ENCODE measurements around the gene NRDC.

NRDC gene

GRCh38 chr1:51749151-51749550 is 129.4 kb downstream of the NRDC start:
- H3K36me3 ChIP-seq (ENCODE audit: control insufficient read depth, low read length), result peaks cover 39% of the 10 kb centered on the region
- H4K20me1 ChIP-seq (ENCODE audit: control insufficient read depth, insufficient read depth, low read depth, low read length), result no peaks in the 10 kb centered on the region
- no peaks in the 10 kb centered on the region for H3K4me1 ChIP-seq (ENCODE audit: control insufficient read depth, low read length)
- H3K9me2 ChIP-seq (replicated peaks; ENCODE audit: control insufficient read depth, low read length), result no peaks in the 10 kb centered on the region
- no peak overlapping the region for H3K4me2 ChIP-seq (ENCODE audit: low read length)
- no peak for TF ChIP-seq EZH2phosphoT487 (IDR thresholded peaks at IDR 0.05; ENCODE audit: borderline replicate concordance, low read length)
- TF ChIP-seq CTCF (IDR thresholded peaks at IDR 0.05; ENCODE audit: low read depth, low read length, poor library complexity, severe bottlenecking), result no peak
- H3F3A ChIP-seq (ENCODE audit: control insufficient read depth, insufficient read depth), result no peaks in the 10 kb centered on the region
- no peak overlapping the region for H3K4me3 ChIP-seq (ENCODE audit: low read length)
- H3K9me3 ChIP-seq (ENCODE audit: control insufficient read depth, insufficient read depth, low read length), result no peaks in the 10 kb centered on the region
- H3K27me3 ChIP-seq (ENCODE audit: control insufficient read depth, low read length), result no peaks in the 10 kb centered on the region
- no peak overlapping the region for H3K27ac ChIP-seq (ENCODE audit: low read depth, low read length)
- peaks cover 7% of the 10 kb centered on the region; the same call in 1 of the 2 replicates for H3K79me2 ChIP-seq (ENCODE audit: control insufficient read depth, low read length)

GRCh38 chr1:51745304-51745570 is 133.3 kb downstream of the NRDC start:
- TF ChIP-seq EZH2phosphoT487 (IDR thresholded peaks at IDR 0.05; ENCODE audit: borderline replicate concordance, low read length) (no peak), CTCF (IDR thresholded peaks at IDR 0.05; ENCODE audit: low read depth, low read length, poor library complexity, severe bottlenecking) (no peak)
- H3K4me2 ChIP-seq (ENCODE audit: low read length), result no peak overlapping the region
- H3K27ac ChIP-seq (ENCODE audit: low read depth, low read length), result no peak overlapping the region

GRCh38 chr1:51744506-51745303 is 133.8 kb downstream of the NRDC start:
- peaks cover 34% of the 10 kb centered on the region for H3K79me2 ChIP-seq (ENCODE audit: control insufficient read depth, low read length)
- H3K9me3 ChIP-seq (ENCODE audit: control insufficient read depth, insufficient read depth, low read length), result no peaks in the 10 kb centered on the region
- H3K4me2 ChIP-seq (ENCODE audit: low read length), result no peak overlapping the region
- no peaks in the 10 kb centered on the region for H3K27me3 ChIP-seq (ENCODE audit: control insufficient read depth, low read length)
- no peaks in the 10 kb centered on the region for H3K9me2 ChIP-seq (replicated peaks; ENCODE audit: control insufficient read depth, low read length)
- H3K27ac ChIP-seq (ENCODE audit: low read depth, low read length), result no peak overlapping the region
- TF ChIP-seq CTCF (IDR thresholded peaks at IDR 0.05; ENCODE audit: low read depth, low read length, poor library complexity, severe bottlenecking) (no peak), EZH2phosphoT487 (IDR thresholded peaks at IDR 0.05; ENCODE audit: borderline replicate concordance, low read length) (no peak)
- H3K36me3 ChIP-seq (ENCODE audit: control insufficient read depth, low read length), result peaks cover 14% of the 10 kb centered on the region
- peaks cover 4% of the 10 kb centered on the region for H3K4me1 ChIP-seq (ENCODE audit: control insufficient read depth, low read length)
- H4K20me1 ChIP-seq (ENCODE audit: control insufficient read depth, insufficient read depth, low read depth, low read length), result no peaks in the 10 kb centered on the region
- no peaks in the 10 kb centered on the region for H3F3A ChIP-seq (ENCODE audit: control insufficient read depth, insufficient read depth)
- no peak overlapping the region for H3K4me3 ChIP-seq (ENCODE audit: low read length)

More at GRCh38 chr1:51745304-51745570, 133.3 kb downstream of the NRDC start:
- Histone ChIP-seq H3K36me3 (ENCODE audit: control insufficient read depth, low read length) (peaks cover 17% of the 10 kb centered on the region), H3K4me1 (ENCODE audit: control insufficient read depth, low read length) (peaks cover 4% of the 10 kb centered on the region), H3K9me2 (replicated peaks; ENCODE audit: control insufficient read depth, low read length) (no peaks in the 10 kb centered on the region), H3K9me3 (ENCODE audit: control insufficient read depth, insufficient read depth, low read length) (no peaks in the 10 kb centered on the region), H3K27me3 (ENCODE audit: control insufficient read depth, low read length) (no peaks in the 10 kb centered on the region), H4K20me1 (ENCODE audit: control insufficient read depth, insufficient read depth, low read depth, low read length) (no peaks in the 10 kb centered on the region), H3K4me3 (ENCODE audit: low read length) (no peak overlapping the region), H3K79me2 (ENCODE audit: control insufficient read depth, low read length) (peaks cover 29% of the 10 kb centered on the region), H3F3A (ENCODE audit: control insufficient read depth, insufficient read depth) (no peaks in the 10 kb centered on the region)

All from DOHH2 (cell line).